ENCODE measurements around the gene ACTMAP. TPM values are rescaled to one million over a fixed set of nuclear protein-coding genes. Genes with fewer than 3 reads are reported as not detected.

Gene ACTMAP
- total RNA-seq, 1 experiment from 2014 or later, result 16.8 TPM

DNA sequence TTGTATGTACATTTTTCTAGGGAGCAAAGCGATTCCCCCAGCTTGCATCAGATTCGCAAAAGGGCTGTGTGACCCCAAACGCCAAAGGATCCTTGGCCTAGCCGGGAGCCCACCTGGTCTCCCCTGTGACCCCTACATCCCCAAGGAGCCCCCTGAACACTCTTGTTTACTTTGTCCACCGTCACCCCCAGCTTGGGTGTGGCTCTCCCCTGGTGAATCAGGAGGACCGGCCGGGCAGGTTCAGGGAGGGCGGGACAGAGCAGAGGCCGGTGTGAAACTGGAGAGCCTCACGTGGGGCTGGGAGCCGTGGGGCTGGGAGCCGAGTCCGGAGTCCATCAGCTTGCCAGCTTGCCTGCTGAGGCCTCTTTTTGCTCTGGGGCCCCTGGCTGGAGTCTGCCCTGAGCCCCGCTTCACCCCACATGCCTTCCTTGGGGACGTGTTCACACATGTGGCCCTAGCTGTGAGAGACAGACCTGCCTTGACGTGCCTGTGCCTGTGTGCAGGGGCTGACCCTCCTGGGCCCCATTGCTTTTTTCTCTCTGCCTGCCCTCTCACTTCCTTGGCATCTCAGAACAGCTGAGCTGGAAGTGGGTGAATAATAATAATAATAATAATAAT lies 31.4 kb downstream of the ACTMAP start:
- peak; percentile 41 for ATAC-seq
- RAD21 ChIA-PET (ENCODE audit: low non-redundant PET in 1 of 2, low total read pairs in 2 of 2, uncharacterized antibody in 2 of 2, unreplicated experiment in 2 of 2), result no interaction called here
- Histone ChIP-seq H3K9me3 (ENCODE audit: control insufficient read depth in 1 of 2, insufficient read depth in 1 of 2, low read depth in 1 of 2, low read length in 2 of 2) (no peaks in the 10 kb centered on the region), H2AFZ (ENCODE audit: low read depth, low read length, poor library complexity, severe bottlenecking) (no peak overlapping the region), H3K4me1 (ENCODE audit: control insufficient read depth in 1 of 2, insufficient read depth in 2 of 2, low read length in 2 of 2) (peaks cover 13 to 67% of the 10 kb centered on the region in 2 experiments), H3K27me3 (ENCODE audit: insufficient read depth, low read length) (no peaks in the 10 kb centered on the region), H3K9ac (ENCODE audit: low read length) (peak overlapping the region; percentile 95), H4K20me1 (ENCODE audit: insufficient read depth) (no peaks in the 10 kb centered on the region), H3K9me2 (ENCODE audit: insufficient read depth) (no peaks in the 10 kb centered on the region), H3K79me2 (ENCODE audit: insufficient read depth, low read length) (peaks cover 66% of the 10 kb centered on the region), H3K4me3 (replicated peaks in 1 of 2; ENCODE audit: low read depth in 1 of 2, low read length in 2 of 2) (peak overlapping the region; percentile 63 to 84), H3K27ac (ENCODE audit: low read depth, low read length) (peak overlapping the region; percentile 92), H3K4me2 (ENCODE audit: low read length) (peak overlapping the region; percentile 97), H3K36me3 (ENCODE audit: control insufficient read depth in 1 of 2, insufficient read depth in 2 of 2, low read length in 2 of 2) (peaks cover 0 to 12% of the 10 kb centered on the region in 2 experiments; a peak in 2 of 4 replicates)
- peak; percentile 59 for DNase-seq (ENCODE audit: low read depth, low spot score)
- no TSS peak for BruUV-seq (replicated peaks)
- POLR2A ChIA-PET, result interaction anchor here (0.7 kb wide), 1 partner anchor 32 kb away, joined by 3 read pairs; the partner anchor contains the start of genes ACTMAP and SNRPA
- intact Hi-C loops (cut with micrococcal nuclease), result loop anchor here (5.0 kb wide), 1 partner anchor 78 kb away; the partner anchor contains the start of gene EGLN2
- CTCF ChIA-PET, result no interaction called here
- peak; percentile 67 for TF ChIP-seq SIN3A (IDR thresholded peaks at IDR 0.05; ENCODE audit: low read depth)
- TF ChIP-seq, protein P1, sequence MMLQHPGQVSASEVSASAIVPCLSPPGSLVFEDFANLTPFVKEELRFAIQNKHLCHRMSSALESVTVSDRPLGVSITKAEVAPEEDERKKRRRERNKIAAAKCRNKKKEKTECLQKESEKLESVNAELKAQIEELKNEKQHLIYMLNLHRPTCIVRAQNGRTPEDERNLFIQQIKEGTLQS (IDR thresholded peaks at IDR 0.05), result no peak
- TF ChIP-seq, protein P2, sequence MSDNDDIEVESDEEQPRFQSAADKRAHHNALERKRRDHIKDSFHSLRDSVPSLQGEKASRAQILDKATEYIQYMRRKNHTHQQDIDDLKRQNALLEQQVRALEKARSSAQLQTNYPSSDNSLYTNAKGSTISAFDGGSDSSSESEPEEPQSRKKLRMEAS (IDR thresholded peaks at IDR 0.05), result peak; percentile 90
- TF ChIP-seq ZNF274 (IDR thresholded peaks at IDR 0.05; ENCODE audit: low read depth, low read length), result no peak
- TF ChIP-seq ZBTB33 (IDR thresholded peaks at IDR 0.05; ENCODE audit: extremely low read depth, insufficient replicate concordance, low read length), result peak; percentile 34
- TF ChIP-seq YY1 (IDR thresholded peaks at IDR 0.05; ENCODE audit: extremely low read depth, insufficient replicate concordance, low read depth, low read length), result no peak
- peak; percentile 60 for TF ChIP-seq POLR2AphosphoS5 (IDR thresholded peaks at IDR 0.05; ENCODE audit: low read depth, low read length)
- TF ChIP-seq, protein P3, sequence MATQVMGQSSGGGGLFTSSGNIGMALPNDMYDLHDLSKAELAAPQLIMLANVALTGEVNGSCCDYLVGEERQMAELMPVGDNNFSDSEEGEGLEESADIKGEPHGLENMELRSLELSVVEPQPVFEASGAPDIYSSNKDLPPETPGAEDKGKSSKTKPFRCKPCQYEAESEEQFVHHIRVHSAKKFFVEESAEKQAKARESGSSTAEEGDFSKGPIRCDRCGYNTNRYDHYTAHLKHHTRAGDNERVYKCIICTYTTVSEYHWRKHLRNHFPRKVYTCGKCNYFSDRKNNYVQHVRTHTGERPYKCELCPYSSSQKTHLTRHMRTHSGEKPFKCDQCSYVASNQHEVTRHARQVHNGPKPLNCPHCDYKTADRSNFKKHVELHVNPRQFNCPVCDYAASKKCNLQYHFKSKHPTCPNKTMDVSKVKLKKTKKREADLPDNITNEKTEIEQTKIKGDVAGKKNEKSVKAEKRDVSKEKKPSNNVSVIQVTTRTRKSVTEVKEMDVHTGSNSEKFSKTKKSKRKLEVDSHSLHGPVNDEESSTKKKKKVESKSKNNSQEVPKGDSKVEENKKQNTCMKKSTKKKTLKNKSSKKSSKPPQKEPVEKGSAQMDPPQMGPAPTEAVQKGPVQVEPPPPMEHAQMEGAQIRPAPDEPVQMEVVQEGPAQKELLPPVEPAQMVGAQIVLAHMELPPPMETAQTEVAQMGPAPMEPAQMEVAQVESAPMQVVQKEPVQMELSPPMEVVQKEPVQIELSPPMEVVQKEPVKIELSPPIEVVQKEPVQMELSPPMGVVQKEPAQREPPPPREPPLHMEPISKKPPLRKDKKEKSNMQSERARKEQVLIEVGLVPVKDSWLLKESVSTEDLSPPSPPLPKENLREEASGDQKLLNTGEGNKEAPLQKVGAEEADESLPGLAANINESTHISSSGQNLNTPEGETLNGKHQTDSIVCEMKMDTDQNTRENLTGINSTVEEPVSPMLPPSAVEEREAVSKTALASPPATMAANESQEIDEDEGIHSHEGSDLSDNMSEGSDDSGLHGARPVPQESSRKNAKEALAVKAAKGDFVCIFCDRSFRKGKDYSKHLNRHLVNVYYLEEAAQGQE (IDR thresholded peaks at IDR 0.05; ENCODE audit: low read depth), result no peak
- TF ChIP-seq SP1 (IDR thresholded peaks at IDR 0.05; ENCODE audit: low read depth), result peak; percentile 89
